Activated T-helper 1 cell treated with anti-CD3 and anti-CD28 coated beads, Interleukin-12 subunit alpha, Interleukin-12 subunit beta, Interleukin-2, Interleukin-4 antibody, amounts not matched to agents 30 ng/mL and 10 ng/mL and 1 ng/mL, durations not matched to agents 14 hours and 24 hours and 36 hours (primary cell): ENCODE results near the gene NFASC. TPM values are rescaled to one million over a fixed set of nuclear protein-coding genes. Genes with fewer than 3 reads are reported as not detected.

Experiments used
- DNase-seq: peaks from one replicate; pipeline ENCODE4 v3.0.0; 2021; ENCODE audit warnings: low spot score
- H3K27ac Mint-ChIP-seq: one replicate; pipeline ENCODE4 v1.8.0; 2021; ENCODE audit warnings: mild to moderate bottlenecking, mixed read lengths
- H3K27me3 Mint-ChIP-seq: one replicate; pipeline ENCODE4 v1.8.0; 2022; ENCODE audit warnings: mild to moderate bottlenecking, moderate library complexity, mixed read lengths; ENCODE audit not compliant: insufficient read depth
- H3K36me3 Mint-ChIP-seq: one replicate; pipeline ENCODE4 v1.8.0; 2021; ENCODE audit warnings: low read depth, mixed read lengths
- H3K4me1 Mint-ChIP-seq: one replicate; pipeline ENCODE4 v1.8.0; 2021; ENCODE audit warnings: low read depth, mixed read lengths
- H3K4me3 Mint-ChIP-seq: one replicate; pipeline ENCODE4 v1.8.0; 2021; ENCODE audit warnings: mild to moderate bottlenecking, moderate library complexity, mixed read lengths
- H3K9me3 Mint-ChIP-seq: one replicate; pipeline ENCODE4 v1.8.0; 2021; ENCODE audit warnings: mixed read lengths
- intact Hi-C: fragments of 100-400 bp; cut with micrococcal nuclease; formaldehyde crosslinking; loops from one replicate; pipeline ENCODE4 v1.15.1; 2024
- total RNA-seq: library from RNA; stranded (reverse); gene quantifications from 2 replicates; pipeline ENCODE4 v1.2.3, GENCODE V29; 2022

The NFASC gene
- total RNA-seq, 1 donor from 2014 or later, result 0.70 TPM

DNA sequence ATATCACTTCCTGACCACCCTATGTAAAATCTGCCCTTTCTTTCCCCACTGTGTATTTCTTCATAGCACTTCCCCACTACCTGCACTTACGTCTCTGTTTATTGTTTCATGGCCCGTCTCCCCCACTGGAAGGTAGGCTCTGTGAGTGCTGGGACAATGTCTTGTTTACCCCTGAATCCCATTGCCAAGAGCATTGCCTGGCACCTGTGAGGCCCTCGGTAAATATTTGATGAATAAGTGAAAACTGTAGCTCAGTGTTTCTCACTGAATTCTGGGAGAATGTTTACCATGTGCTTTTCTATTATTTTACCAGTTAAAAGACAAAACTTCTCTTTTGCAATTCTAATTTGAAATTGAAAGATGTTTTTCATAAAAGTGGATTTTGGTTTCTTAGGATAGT lies 11.8 kb downstream of the NFASC start:
- no peaks in the 10 kb centered on the region for H3K9me3 Mint-ChIP-seq
- no peak overlapping the region for H3K27ac Mint-ChIP-seq
- no peak for DNase-seq
- no peak overlapping the region for H3K4me3 Mint-ChIP-seq
- intact Hi-C loops, result no loop called here
- H3K4me1 Mint-ChIP-seq, result no peaks in the 10 kb centered on the region
- H3K36me3 Mint-ChIP-seq, result no peaks in the 10 kb centered on the region
- H3K27me3 Mint-ChIP-seq, result peaks cover 13% of the 10 kb centered on the region

DNA sequence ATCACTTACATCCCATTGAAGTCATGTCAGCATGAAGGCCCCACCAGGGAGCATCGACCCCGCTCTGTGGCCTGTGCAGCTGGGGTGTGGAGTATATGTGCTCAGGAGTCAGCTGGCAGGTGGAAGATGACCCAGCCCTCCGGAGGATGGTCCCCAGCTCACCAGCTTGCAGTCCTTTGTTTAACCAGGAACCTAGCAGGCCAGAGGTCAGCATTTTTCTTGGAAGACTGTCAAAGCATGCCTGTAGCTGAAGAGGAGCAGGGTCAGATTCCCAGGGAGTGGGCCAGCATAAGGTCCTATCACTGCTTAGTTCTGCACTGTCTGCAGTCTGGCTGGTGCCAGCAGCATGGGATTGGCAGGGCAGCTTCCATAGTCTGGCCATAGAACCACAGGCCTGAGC lies 12.7 kb downstream of the NFASC start:
- peaks cover 16% of the 10 kb centered on the region for H3K27me3 Mint-ChIP-seq
- no peaks in the 10 kb centered on the region for H3K36me3 Mint-ChIP-seq
- no peak for DNase-seq
- H3K9me3 Mint-ChIP-seq, result no peaks in the 10 kb centered on the region
- H3K4me1 Mint-ChIP-seq, result no peaks in the 10 kb centered on the region
- no peak overlapping the region for H3K4me3 Mint-ChIP-seq
- H3K27ac Mint-ChIP-seq, result no peak overlapping the region
- intact Hi-C loops, result no loop called here

DNA sequence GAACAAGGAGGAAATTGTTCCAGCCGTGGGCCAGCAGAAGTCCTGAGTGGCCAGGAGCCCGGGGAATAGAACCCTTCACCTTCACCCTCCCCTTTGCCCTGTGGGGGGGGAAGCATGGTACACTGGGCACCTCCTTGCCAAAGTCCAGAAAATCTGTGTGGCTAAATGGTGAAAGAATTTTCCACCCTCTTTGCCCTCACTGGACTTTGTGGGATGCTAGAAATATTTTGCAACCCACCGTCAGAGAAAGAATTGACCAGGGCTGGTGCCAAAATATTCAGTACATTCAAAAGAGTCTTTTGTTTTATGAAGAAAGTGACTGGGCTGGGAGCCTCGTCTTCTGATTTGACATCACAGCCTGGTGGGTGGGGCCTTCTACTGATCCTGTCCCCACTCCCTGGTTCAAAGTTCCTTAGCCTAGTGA lies 14.6 kb downstream of the NFASC start:
- H3K4me1 Mint-ChIP-seq, result no peaks in the 10 kb centered on the region
- intact Hi-C loops, result no loop called here
- H3K27me3 Mint-ChIP-seq, result peaks cover 18% of the 10 kb centered on the region
- H3K4me3 Mint-ChIP-seq, result no peak overlapping the region
- no peak for DNase-seq
- H3K27ac Mint-ChIP-seq, result no peak overlapping the region
- H3K9me3 Mint-ChIP-seq, result no peaks in the 10 kb centered on the region
- H3K36me3 Mint-ChIP-seq, result no peaks in the 10 kb centered on the region

DNA sequence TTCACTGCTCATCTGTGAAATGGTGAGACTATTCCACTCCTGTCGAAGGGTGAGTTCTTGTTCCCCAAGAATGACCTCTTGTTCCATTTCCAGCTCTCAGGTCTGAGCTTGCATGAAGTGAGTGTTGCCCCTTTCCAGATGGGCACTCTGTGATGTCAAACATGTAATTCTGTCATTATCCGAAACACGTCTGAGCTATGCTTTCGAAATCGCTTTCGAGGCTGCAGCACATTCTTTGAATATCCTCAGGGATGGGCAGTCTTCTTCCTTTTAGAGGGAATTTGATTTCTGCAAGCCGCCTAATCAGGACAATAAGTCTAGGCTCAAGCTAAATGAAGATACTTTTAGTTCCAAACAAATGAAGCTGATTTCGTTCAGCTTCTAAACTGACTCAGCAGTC lies 15.1 kb downstream of the NFASC start:
- DNase-seq, result no peak
- intact Hi-C loops, result no loop called here
- H3K4me3 Mint-ChIP-seq, result no peak overlapping the region
- H3K27ac Mint-ChIP-seq, result no peak overlapping the region
- no peaks in the 10 kb centered on the region for H3K36me3 Mint-ChIP-seq
- peaks cover 19% of the 10 kb centered on the region for H3K27me3 Mint-ChIP-seq
- H3K9me3 Mint-ChIP-seq, result no peaks in the 10 kb centered on the region
- H3K4me1 Mint-ChIP-seq, result no peaks in the 10 kb centered on the region

DNA sequence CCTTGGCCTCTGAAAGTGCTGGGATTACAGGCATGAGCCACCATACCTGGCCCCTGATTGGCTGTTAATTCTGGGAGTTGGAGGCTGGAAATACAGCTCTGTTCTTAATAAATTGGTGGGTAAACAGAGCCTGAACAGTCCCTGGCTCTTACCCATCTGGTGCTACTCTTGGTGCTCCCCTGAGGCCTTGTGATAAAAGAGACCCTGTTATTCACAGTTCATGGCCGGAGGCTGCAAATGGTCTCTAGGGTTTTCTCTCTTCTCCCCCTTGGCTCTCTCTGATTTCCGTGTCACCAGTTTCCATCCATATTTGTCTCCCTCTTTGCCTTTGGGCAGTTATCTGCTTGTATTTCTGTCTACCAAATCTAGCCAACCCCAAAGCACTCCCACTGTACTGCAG lies 17.2 kb downstream of the NFASC start:
- no peak for DNase-seq
- intact Hi-C loops, result no loop called here
- Mint-ChIP-seq H3K9me3 (no peaks in the 10 kb centered on the region), H3K27me3 (peaks cover 21% of the 10 kb centered on the region), H3K4me3 (no peak overlapping the region), H3K27ac (no peak overlapping the region), H3K36me3 (no peaks in the 10 kb centered on the region), H3K4me1 (no peaks in the 10 kb centered on the region)

DNA sequence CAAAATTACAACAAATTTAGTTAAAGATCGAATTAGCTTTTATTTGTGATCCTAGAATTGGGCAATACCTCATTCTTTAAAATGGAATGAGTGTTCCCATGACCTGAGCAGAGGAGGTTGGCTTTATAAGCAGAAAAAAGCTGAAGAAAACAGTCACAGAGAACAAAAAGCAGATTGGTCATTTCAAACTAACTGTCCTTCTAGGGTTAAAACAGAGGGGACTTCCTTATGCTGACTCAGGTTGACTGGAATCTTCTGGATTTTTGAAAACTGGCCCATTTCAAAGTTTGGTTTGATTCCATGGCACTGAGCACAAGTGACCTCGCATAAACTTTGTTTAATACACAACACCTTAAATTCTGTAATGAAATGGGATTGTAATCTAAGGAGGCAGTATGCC lies 17.6 kb downstream of the NFASC start:
- Mint-ChIP-seq H3K27me3 (peaks cover 24% of the 10 kb centered on the region), H3K4me1 (no peaks in the 10 kb centered on the region), H3K36me3 (no peaks in the 10 kb centered on the region), H3K4me3 (no peak overlapping the region), H3K27ac (no peak overlapping the region), H3K9me3 (no peaks in the 10 kb centered on the region)
- intact Hi-C loops, result no loop called here
- no peak for DNase-seq

DNA sequence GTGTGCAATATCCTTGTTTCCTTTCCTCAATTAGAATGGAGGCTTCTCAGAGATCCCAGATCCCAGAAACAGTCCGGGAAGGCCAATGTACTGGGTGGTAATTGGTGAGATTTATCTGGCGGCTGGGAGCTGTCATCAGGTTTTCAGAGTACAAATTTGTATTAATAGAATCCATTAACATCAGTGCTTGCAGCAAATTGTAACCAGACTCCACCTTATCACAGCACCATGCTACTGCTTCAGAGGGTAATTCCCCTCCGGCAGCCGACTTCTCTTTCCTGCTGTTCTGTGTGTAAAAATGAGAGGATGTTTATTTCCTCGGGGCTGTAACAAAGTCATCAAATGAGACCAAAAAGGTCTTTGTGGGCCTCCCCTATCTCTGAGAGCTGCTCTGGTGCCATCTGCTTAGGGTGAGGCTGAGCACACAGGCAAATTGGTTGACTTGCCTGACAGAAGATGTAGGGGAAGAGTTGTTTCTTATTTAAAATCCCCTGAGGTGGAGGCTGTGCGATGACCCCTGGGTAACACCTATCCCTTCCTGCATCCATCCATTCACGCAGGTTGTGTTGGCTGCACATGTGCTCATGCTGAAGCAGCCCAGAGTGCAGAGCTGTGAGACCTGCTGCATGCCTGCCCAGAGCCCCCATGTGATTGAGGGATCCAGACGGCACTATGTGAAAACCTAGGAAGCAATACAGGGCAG lies 19.2 kb downstream of the NFASC start:
- H3K4me3 Mint-ChIP-seq, result no peak overlapping the region
- H3K27ac Mint-ChIP-seq, result no peak overlapping the region
- no peaks in the 10 kb centered on the region for H3K9me3 Mint-ChIP-seq
- no peak for DNase-seq
- intact Hi-C loops, result no loop called here
- peaks cover 29% of the 10 kb centered on the region for H3K27me3 Mint-ChIP-seq
- no peaks in the 10 kb centered on the region for H3K36me3 Mint-ChIP-seq
- H3K4me1 Mint-ChIP-seq, result no peaks in the 10 kb centered on the region

DNA sequence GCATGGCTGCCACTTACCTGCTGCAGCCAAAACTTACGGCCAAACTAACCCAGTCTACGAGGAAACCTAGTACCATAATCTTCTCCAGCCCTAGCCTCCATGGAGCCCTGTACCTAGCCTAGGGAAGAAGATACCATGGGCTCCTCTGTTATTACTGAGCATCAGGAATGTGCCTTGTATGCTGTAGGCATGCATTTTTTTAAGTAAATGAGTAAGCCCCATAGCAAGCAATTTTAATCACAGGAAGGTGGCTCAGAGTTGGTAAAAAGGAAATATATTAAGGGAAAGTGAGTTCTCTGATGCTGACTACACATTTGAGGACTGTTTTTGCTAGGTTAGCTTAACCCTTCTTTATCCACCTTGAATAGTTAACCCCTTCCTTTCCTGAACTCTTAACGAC lies 21.2 kb downstream of the NFASC start:
- H3K36me3 Mint-ChIP-seq, result no peaks in the 10 kb centered on the region
- peaks cover 40% of the 10 kb centered on the region for H3K27me3 Mint-ChIP-seq
- intact Hi-C loops, result no loop called here
- DNase-seq, result no peak
- H3K4me1 Mint-ChIP-seq, result no peaks in the 10 kb centered on the region
- no peak overlapping the region for H3K4me3 Mint-ChIP-seq
- no peak overlapping the region for H3K27ac Mint-ChIP-seq
- no peaks in the 10 kb centered on the region for H3K9me3 Mint-ChIP-seq

DNA sequence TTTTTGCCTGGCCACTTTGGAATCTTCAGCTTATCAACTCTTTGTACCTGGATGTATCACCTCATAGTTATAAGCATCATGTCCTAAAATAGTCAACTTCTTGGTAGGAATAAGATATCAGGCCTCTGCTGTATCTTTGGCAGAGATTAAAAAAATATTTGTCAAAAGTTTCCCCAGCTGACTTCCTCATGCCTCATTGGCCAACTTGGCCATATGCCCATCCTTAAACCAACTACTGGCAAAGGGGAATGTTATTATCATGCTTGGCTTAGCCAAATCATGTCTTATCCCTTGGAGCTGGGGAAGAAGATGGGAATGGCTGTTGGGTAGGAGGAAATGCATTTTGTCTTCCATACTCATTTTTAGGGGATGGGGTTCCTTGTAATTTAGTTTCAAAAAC lies 23.4 kb downstream of the NFASC start:
- intact Hi-C loops, result no loop called here
- Mint-ChIP-seq H3K27me3 (peaks cover 32% of the 10 kb centered on the region), H3K4me3 (no peak overlapping the region), H3K36me3 (no peaks in the 10 kb centered on the region), H3K27ac (no peak overlapping the region), H3K4me1 (no peaks in the 10 kb centered on the region), H3K9me3 (no peaks in the 10 kb centered on the region)
- no peak for DNase-seq

DNA sequence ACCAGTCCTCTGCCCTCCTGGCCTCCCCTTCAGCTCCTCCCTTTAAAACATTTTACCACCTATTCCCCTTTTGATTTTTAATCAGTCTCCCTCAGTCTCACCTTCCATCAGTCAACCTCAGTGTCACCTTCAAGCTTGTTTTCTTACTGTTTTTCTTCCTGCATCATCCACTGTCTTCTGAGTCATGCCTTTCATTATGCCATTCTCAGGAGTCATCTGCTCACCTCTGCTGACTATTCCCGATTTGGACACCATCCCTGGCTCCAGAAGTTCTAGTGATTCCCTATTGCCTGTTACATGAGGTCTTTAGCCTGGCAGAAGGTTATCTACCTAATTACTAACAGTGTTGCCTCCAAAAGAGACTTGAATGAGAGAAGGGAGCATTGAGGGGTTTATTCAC lies 23.9 kb downstream of the NFASC start:
- Mint-ChIP-seq H3K4me3 (no peak overlapping the region), H3K4me1 (no peaks in the 10 kb centered on the region), H3K9me3 (no peaks in the 10 kb centered on the region), H3K27ac (no peak overlapping the region), H3K27me3 (peaks cover 35% of the 10 kb centered on the region), H3K36me3 (no peaks in the 10 kb centered on the region)
- intact Hi-C loops, result no loop called here
- DNase-seq, result no peak

DNA sequence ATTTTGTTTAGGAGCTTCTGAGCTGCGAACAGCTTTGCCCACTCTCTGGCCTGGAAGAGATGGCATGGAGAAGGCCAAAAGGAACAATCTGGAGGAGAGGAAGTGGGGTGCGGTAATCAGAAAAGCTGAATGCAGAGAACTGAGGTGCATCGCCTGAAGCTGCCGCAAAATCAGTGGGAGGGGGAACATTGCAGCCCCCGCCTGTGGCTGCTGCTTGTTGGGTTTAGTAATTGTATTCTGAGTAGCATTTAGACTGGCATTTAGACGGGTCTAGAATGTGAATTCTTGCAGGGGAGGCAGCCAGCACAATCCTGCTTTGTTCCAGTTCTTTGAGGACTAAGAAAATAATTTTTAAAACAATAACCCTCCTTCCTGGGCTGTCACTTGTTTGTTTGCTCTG lies 25.4 kb downstream of the NFASC start:
- Mint-ChIP-seq H3K4me1 (no peaks in the 10 kb centered on the region), H3K27ac (no peak overlapping the region), H3K9me3 (no peaks in the 10 kb centered on the region), H3K36me3 (no peaks in the 10 kb centered on the region), H3K4me3 (no peak overlapping the region), H3K27me3 (peaks cover 35% of the 10 kb centered on the region)
- intact Hi-C loops, result no loop called here
- DNase-seq, result no peak

DNA sequence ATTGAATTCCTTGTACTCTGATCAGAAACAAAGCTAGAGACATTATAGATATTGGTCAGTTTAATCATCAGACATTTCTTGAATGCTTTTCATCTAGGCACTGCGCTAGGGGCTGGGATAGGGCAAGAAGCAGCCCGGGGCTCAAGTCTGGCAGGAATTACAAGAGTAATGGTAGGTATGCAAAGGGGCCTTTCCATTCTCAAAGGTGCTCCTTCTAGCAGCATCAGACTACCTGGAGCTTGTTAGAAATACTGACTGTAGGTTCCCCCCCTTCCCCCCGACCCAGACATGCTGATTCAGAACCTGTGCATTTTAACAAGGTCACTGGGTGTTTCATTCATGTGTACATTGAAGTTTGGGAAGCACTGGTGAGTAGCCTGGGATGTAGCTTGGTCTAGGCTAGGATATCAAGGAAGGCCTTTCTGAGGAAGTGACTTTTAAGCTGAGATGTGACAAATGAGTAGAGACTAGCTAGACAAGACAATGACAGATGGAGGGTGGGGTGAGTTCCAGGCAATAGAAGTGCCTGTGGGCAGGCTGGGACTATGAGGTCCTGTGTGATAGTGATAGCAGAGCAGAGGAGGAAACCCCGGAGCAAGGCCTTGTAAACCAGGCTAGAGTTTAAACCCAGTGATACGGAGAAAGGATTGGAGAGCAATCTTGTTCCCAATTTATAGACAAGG lies 26.3 kb downstream of the NFASC start:
- no peak for DNase-seq
- Mint-ChIP-seq H3K4me3 (no peak overlapping the region), H3K36me3 (no peaks in the 10 kb centered on the region), H3K9me3 (no peaks in the 10 kb centered on the region), H3K4me1 (no peaks in the 10 kb centered on the region), H3K27me3 (peaks cover 41% of the 10 kb centered on the region), H3K27ac (no peak overlapping the region)
- intact Hi-C loops, result no loop called here

DNA sequence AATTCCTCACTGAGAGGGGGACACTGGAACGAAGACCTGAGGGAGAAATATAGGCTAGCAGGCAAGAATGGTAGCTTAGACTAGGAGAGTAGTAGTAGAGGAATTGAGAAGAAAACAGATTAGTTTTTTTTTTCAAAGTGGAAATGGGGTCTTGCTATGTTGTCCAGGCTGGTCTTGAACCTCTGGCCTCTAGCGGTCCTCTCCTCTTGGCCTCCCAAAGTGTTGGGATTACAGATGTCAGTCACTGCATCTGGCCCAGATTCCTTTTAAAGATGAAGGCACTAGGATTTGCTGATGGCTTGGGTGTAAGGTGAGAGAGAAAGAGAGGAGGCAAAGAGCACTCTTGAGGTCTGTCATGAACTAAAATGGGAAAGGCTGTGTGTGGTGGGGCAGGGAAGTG lies 30.1 kb downstream of the NFASC start:
- Mint-ChIP-seq H3K4me1 (no peaks in the 10 kb centered on the region), H3K4me3 (no peak overlapping the region), H3K9me3 (no peaks in the 10 kb centered on the region), H3K27me3 (peaks cover 36% of the 10 kb centered on the region), H3K36me3 (no peaks in the 10 kb centered on the region), H3K27ac (no peak overlapping the region)
- intact Hi-C loops, result no loop called here
- DNase-seq, result no peak

DNA sequence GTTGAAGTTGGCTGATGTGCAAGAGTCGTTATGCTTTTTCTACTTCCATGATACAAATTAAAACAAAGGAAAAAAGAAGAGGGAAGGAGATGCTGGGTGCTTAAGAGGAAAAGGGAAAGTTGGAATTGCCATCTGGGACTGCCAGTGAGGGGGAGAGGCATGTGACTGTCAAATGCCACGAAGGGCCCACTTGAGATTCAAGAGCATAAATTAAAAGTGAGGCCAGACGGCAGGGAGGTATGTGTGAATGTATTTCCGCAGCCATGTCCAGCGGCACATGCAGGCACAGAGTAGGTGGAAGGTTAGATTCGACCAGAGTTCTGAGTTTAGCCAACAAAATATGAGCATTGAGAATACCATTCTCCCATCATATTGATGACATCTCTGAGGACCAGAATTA lies 32.0 kb downstream of the NFASC start:
- Mint-ChIP-seq H3K4me3 (no peak overlapping the region), H3K4me1 (no peaks in the 10 kb centered on the region), H3K27ac (no peak overlapping the region), H3K36me3 (no peaks in the 10 kb centered on the region), H3K27me3 (peaks cover 34% of the 10 kb centered on the region), H3K9me3 (no peaks in the 10 kb centered on the region)
- DNase-seq, result no peak
- intact Hi-C loops, result no loop called here
